Liver (tissue), 9 donors: ENCODE data around the gene STK35. TPM values are rescaled to one million over a fixed set of nuclear protein-coding genes. Genes with fewer than 3 reads are reported as not detected.

ENCODE experiments used
- DNase-seq: peaks from one replicate; pipeline ENCODE4 v3.0.0-alpha.2; 2017; ENCODE audit warnings: low spot score
- H3K27ac ChIP-seq, 2 donors: one replicate each; pipeline ENCODE4 v1.7.0; 2013; ENCODE audit warnings: inconsistent platforms in 2 of 2, low read length in 2 of 2, control low read depth in 1 of 2, low read depth in 1 of 2, mild to moderate bottlenecking in 1 of 2
- H3K27me3 ChIP-seq, 4 donors: one replicate each; pipeline versions ENCODE4 v1.6.1 to v1.7.0; 2013; ENCODE audit warnings: low read length in 3 of 4, inconsistent platforms in 1 of 4, mild to moderate bottlenecking in 1 of 4, moderate library complexity in 1 of 4; ENCODE audit not compliant: control insufficient read depth in 4 of 4, insufficient read depth in 4 of 4
- H3K36me3 ChIP-seq, 4 donors: one replicate each; pipeline versions ENCODE4 v1.6.1 to v1.7.0; 2013; ENCODE audit warnings: low read length in 3 of 4, mild to moderate bottlenecking in 3 of 4, low read depth in 1 of 4, moderate library complexity in 1 of 4; ENCODE audit not compliant: control insufficient read depth in 4 of 4, insufficient read depth in 3 of 4
- H3K4me1 ChIP-seq, 4 donors: one replicate each; pipeline versions ENCODE4 v1.6.1 to v1.7.0; 2013; ENCODE audit warnings: low read length in 3 of 4, mild to moderate bottlenecking in 3 of 4, moderate library complexity in 1 of 4; ENCODE audit not compliant: control insufficient read depth in 4 of 4, insufficient read depth in 4 of 4
- H3K4me3 ChIP-seq, 3 donors: one replicate each; pipeline versions ENCODE4 v1.6.1 to v1.7.0; 2013; ENCODE audit warnings: low read length in 3 of 3, control low read depth in 1 of 3, low read depth in 1 of 3, mild to moderate bottlenecking in 1 of 3
- H3K9ac ChIP-seq, 2 donors: one replicate each; pipeline ENCODE4 v1.7.0; 2013; ENCODE audit warnings: low read length in 2 of 2, mild to moderate bottlenecking in 2 of 2, moderate library complexity in 2 of 2, control low read depth in 1 of 2, low read depth in 1 of 2
- H3K9me3 ChIP-seq, 4 donors: one replicate each; pipeline versions ENCODE4 v1.6.1 to v1.7.0; 2013; ENCODE audit warnings: low read length in 3 of 4; ENCODE audit not compliant: control insufficient read depth in 4 of 4
- CTCF ChIP-seq: fragments of 150-350 bp; IDR thresholded peaks from 2 replicates; pipeline ENCODE4 v1.5.1; 2017; ENCODE audit warnings: improper control_type of control experiment, low read depth, low read length; ENCODE audit not compliant: missing input control
- EGR1 ChIP-seq, 2 donors: IDR thresholded peaks; 2 replicates each; pipeline ENCODE4 v1.6.1; 2016 to 2018; ENCODE audit warnings: antibody characterized with exemption in 2 of 2, low read depth in 2 of 2
- FOXA1 ChIP-seq: IDR thresholded peaks from 2 replicates; pipeline ENCODE4 v1.6.1; 2016; ENCODE audit warnings: antibody characterized with exemption
- FOXA2 ChIP-seq: IDR thresholded peaks from 2 replicates; pipeline ENCODE4 v1.6.1; 2016; ENCODE audit warnings: antibody characterized with exemption
- GABPA ChIP-seq, 2 donors: IDR thresholded peaks in 1 of 2; conservative IDR thresholded peaks in 1 of 2; 2 replicates each; pipeline ENCODE4 v1.6.1; 2016; ENCODE audit warnings: antibody characterized with exemption in 2 of 2, mild to moderate bottlenecking in 1 of 2, moderate library complexity in 1 of 2
- HNF4A ChIP-seq, 2 donors: conservative IDR thresholded peaks; 2 replicates each; pipeline ENCODE4 v1.6.1; 2016; ENCODE audit warnings: antibody characterized with exemption in 2 of 2, mild to moderate bottlenecking in 2 of 2
- HNF4G ChIP-seq: IDR thresholded peaks from 2 replicates; pipeline ENCODE4 v1.6.1; 2016; ENCODE audit warnings: antibody characterized with exemption
- JUND ChIP-seq, 2 donors: IDR thresholded peaks; 2 replicates each; pipeline ENCODE4 v1.6.1; 2016; ENCODE audit warnings: antibody characterized with exemption in 2 of 2
- REST ChIP-seq: IDR thresholded peaks from 2 replicates; pipeline ENCODE4 v1.6.1; 2016; ENCODE audit warnings: antibody characterized with exemption, mild to moderate bottlenecking
- RXRA ChIP-seq, 2 donors: IDR thresholded peaks; 2 replicates each; pipeline ENCODE4 v1.6.1; 2017 to 2018; ENCODE audit warnings: antibody characterized with exemption in 2 of 2, mild to moderate bottlenecking in 1 of 2
- SP1 ChIP-seq: IDR thresholded peaks from 2 replicates; pipeline ENCODE4 v1.6.1; 2018; ENCODE audit warnings: antibody characterized with exemption, mild to moderate bottlenecking
- TAF1 ChIP-seq: conservative IDR thresholded peaks from 2 replicates; pipeline ENCODE4 v1.6.1; 2016; ENCODE audit warnings: antibody characterized with exemption, mild to moderate bottlenecking
- YY1 ChIP-seq: IDR thresholded peaks from 2 replicates; pipeline ENCODE4 v1.6.1; 2016; ENCODE audit warnings: antibody characterized with exemption, mild to moderate bottlenecking
- ZBTB33 ChIP-seq: IDR thresholded peaks from 2 replicates; pipeline ENCODE4 v1.6.1; 2016; ENCODE audit warnings: antibody characterized with exemption
- WGBS: extraction: QIAGEN DNeasy Blood & Tissue Kit; methylation state at CpG from one replicate; pipeline ENCODE4 v1.1.7; 2013; 5-methylcytosine and 5-hydroxymethylcytosine counted together
- polyA plus RNA-seq, 2 donors: library from polyadenylated mRNA; stranded (reverse) in 1 of 2; unstranded in 1 of 2; fragments of 200-250 nt in 1 of 2; fragments of >200 nt in 1 of 2; fragmentation: Nextera tagmentation in 1 of 2; extraction: Ambion mirVana in 1 of 2; gene quantifications; one replicate each; pipeline versions ENCODE4 v1.2.1 to v1.2.3, GENCODE V29; 2013 to 2015
- total RNA-seq, 2 donors: library from RNA; depleted of rRNA; stranded (reverse); fragments of >200 nt; gene quantifications; one replicate each; pipeline ENCODE4 v1.2.3, GENCODE V29; 2014
- TF ChIP-seq, protein P1 (sequence below): IDR thresholded peaks from 2 replicates; pipeline ENCODE4 v1.6.1; 2016; ENCODE audit warnings: antibody characterized with exemption
- donor health status: healthy.
- donor health status: healthy.
- donor health status: healthy.
- donor health status: healthy.
- donor health status: healthy.

The STK35 gene
- total and polyA plus RNA-seq, 4 donors = 2.5 to 18.5 (median 9.9) TPM

DNA sequence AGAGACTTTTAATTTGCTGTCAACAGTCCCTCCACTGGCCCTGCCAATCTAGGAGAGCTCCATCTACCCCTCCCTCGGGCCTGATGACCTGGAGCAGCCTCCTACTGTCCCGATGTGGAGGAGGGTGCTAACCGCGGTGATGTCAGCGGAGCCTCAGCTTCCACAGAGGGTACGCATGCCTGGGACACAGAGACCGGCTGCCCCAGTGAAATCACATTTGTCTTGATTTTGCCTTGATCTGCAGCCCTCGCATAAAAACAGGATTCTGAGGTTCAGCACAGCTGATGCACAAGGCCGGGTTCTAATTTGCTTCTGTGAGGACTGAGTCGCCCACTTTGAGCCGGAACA, 77.6 kb downstream of the STK35 start:
- 77% methylated on average over 11 of the region's 11 CpGs for WGBS
- no peaks in the 10 kb centered on the region for H3K27me3 ChIP-seq

More for the DNA sequence above, 77.6 kb downstream of the STK35 start:
- Histone ChIP-seq H3K4me1 (no peaks in the 10 kb centered on the region), H3K36me3 (no peaks in the 10 kb centered on the region), H3K9ac (no peak overlapping the region), H3K4me3 (no peak overlapping the region), H3K27ac (no peak overlapping the region), H3K9me3 (no peaks in the 10 kb centered on the region)
- no peak for DNase-seq
- TF ChIP-seq ZBTB33 (no peak), TAF1 (no peak), HNF4A (conservative IDR thresholded peaks at IDR 0.05) (no peak), REST (no peak), JUND (IDR thresholded peaks at IDR 0.05) (no peak), GABPA (IDR thresholded peaks at IDR 0.05 in 1 of 2, conservative IDR thresholded peaks at IDR 0.05 in 1 of 2) (no peak), SP1 (no peak), EGR1 (IDR thresholded peaks at IDR 0.05; ENCODE audit: low read depth in 2 of 2) (no peak), YY1 (no peak), HNF4G (no peak), FOXA1 (no peak), RXRA (IDR thresholded peaks at IDR 0.05) (no peak), CTCF (no peak), FOXA2 (no peak)
- TF ChIP-seq, protein P1, sequence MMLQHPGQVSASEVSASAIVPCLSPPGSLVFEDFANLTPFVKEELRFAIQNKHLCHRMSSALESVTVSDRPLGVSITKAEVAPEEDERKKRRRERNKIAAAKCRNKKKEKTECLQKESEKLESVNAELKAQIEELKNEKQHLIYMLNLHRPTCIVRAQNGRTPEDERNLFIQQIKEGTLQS = no peak
